DMS79 (cell line): ENCODE measurements around the gene PDCD1LG2.

Source experiments
- DNase-seq: peaks from one replicate; lab custom pipeline; 2025; lab: John Stamatoyannopoulos, UW

PDCD1LG2 gene

GRCh38 chr9:5531101-5531882 is 21.0 kb downstream of the PDCD1LG2 start:
- DNase-seq = no peak

DNA sequence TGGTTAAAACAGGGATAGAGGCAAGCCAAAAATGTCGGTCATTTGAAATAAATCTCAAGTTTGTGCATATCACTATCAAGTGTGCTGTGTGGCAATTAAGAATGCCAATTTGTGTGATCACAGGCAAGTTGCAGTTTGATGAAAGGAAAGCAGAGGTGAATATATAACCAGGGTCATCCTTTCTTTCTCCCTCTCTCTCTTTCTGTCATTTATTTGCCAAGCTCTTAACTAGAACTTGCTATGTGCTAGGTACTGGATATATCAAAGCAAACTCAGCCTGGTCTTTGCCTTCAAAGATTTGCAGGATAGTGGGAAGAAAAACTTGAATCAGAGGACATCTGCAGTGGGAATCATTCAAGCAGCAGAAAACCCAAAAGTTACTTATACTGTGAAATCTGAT is 22.0 kb downstream of the PDCD1LG2 start:
- DNase-seq = no peak

DNA sequence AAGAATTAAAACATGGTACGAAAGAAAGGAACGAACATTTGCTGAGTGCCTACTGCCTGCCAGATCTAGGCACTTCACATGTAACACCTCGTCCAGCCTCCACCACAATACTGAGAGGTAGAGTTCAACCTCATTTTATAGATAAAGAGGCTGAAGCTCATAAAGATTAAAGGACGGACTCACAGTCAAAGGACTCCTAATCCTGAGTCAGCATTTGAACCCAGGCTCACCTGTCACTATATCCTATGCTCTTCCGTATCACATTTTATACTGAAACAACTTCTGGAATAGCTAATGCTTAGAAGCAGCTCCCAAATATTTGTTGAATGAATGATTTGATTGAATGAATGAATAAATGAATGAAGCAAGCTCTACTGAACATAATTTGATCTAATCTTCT is 22.5 kb downstream of the PDCD1LG2 start:
- DNase-seq = no peak

DNA sequence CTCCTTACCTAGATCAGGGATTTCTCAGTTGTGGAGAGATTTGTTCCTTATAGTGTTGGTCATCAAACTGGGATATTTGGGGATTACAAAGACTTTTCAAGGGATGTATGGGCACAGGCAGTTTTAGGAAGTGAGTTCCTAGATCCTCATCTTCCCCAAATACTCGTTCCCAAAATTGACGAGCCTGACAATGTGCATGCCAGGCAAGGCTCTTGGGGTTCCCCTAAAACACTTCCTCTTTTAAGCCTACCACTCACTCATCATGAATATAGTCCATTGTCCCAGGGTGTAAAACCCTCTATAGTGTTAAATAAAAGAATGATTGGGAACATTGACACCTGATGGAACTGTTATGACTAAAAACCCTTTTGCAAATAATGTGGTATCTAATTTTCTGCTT is 26.4 kb downstream of the PDCD1LG2 start:
- DNase-seq = no peak

GRCh38 chr9:5543875-5544702 is 33.8 kb downstream of the PDCD1LG2 start:
- DNase-seq = no peak

DNA sequence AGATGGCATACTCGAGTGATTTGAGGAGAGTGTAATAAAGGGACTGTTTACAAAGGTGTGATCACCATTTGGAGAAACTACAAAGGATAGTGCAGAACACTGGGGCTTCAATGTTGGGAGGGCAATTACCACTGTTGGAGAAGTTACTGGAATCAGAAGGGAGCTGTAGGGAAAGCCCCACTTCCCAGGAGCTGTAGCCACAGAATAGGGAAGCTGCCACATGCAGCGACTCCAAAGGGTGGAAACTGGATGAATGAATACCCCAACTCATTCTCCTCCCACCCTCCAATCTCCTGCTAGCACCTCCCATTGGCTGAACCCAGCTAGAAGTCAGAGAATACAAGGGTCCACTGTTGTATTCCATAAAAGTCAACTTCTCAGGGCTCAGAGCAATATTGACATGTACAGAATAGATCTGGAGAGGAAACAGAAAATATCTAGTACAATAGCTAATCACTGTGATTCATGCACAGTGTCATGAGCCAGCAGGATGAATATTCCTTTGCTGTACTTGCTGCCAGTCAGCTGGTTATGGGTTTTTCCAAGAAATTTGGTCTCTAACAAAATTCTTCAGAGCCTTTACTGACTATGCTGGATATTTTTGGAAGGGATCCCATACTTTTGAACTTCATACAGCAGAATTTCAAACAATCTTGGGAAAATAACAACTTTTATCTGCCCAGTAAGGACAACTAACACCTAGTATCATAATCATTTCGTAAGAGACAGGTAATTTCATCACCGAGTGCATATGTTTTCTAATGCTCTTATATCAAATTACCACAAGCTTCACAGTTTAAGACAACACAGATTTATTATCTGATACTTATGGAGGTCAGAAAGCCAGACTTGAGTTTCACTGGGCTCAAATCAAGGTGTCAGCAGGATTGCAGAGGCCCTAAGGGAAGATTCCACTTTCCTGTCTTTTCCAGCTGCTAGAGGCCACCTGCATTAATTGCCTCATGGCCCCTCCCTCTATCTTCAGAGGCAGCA is 39.6 kb downstream of the PDCD1LG2 start:
- DNase-seq = no peak

DNA sequence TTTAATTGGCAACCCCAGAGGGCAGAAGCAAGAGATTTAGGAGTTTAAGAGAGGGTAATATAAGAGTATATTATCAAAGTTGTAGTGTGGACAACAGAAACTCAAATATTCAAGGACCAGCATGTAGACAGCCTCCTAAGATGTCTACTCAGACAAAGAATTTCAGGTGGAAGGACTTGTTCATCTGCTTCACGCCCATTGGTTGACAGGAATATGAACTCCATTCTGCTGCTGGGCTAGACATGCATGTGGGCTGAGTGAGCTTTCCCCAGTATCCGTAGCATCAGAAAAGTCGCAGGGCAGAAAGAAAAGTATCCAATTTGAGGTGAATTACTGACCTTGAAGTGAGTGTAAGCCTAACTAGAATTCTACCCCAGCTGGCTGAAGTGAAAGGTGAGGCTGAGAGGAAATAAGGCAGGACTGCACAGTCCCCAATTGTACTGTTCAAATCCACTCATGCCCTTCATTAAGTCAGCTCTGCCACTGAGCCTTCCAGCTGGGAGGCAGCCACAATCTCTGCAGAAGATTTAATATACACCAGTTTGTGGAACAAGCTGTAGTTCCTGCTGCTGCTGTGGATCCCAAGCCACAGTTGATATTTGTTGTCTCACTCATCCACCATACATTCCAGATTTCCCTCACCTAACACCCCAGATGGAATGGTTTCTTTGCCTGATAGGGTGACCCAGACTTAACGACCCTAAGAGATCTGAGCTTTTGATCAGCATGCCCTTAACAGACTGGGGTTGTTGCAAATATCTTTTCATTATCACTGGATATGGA is 41.2 kb downstream of the PDCD1LG2 start:
- DNase-seq = no peak

- no peak for DNase-seq
These were observed 42.0 kb downstream of the PDCD1LG2 start for GRCh38 chr9:5552301-5552700.

DNA sequence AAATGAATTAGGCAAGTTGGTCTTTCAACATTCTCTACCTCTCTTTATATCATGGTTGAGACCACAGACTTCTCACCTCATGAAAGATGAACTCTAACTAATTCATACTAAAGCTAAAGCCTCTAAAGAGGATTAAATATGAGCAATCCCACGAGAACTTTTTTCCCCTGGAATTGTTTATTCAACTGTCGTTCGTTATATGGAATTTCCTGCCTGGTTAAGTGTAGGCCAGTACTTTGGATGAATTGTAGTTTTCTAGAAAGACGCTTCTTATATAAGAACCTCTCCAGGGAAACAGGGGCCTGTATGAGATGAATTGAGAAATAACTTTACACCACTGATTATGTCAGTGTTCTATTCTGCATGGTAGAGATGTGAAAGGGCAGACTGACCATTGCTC is 42.9 kb downstream of the PDCD1LG2 start:
- no peak for DNase-seq

DNA sequence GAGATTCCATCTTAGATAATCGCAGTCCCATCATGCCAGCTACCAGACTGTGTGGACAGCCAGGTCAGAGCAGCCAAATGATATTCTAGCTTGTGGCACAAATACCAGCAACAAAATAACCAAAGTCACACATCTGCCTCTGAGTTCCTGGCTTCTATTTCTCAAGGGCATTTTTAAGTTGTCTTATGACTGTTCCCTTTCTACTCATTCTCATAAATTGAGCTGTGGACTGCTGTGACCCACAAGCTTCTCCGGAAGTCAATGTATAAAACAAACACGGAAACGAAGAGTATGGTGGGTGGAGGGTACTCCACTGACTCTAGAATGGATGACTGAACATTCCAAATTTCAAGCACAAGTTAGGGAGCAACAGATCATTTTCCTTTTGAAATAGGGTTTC is 43.9 kb downstream of the PDCD1LG2 start:
- DNase-seq = no peak

DNA sequence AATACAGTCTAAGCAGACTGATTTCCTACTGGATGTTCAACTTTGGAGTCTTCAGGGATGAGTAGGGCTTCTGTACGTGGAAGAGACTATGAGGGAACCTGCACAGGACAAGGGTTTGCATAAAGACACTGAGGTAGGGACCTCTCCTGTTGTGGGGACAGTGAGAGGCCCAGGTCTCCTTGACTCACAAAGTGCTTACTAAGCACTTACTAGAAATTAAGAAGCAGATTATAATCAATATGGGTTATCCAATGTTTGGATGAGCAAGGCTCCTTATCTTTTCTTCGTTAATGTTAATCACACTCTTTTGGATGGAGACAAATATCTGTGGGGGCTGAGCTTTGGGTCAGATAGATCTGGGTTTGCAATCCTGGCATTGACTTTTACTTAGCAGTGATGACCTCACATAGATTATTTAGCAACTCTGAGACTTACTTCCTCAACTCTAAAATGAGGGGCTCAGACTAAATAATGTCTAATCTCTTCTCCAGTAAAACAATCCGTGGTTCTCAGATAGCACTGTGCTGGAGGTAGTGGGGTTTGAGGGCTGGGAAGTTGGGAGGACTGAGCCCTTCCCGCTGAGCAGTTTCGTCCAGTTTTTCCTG is 45.9 kb downstream of the PDCD1LG2 start:
- DNase-seq = no peak

- DNase-seq = no peak
These were observed 47.6 kb downstream of the PDCD1LG2 start for GRCh38 chr9:5557606-5558587.

DNA sequence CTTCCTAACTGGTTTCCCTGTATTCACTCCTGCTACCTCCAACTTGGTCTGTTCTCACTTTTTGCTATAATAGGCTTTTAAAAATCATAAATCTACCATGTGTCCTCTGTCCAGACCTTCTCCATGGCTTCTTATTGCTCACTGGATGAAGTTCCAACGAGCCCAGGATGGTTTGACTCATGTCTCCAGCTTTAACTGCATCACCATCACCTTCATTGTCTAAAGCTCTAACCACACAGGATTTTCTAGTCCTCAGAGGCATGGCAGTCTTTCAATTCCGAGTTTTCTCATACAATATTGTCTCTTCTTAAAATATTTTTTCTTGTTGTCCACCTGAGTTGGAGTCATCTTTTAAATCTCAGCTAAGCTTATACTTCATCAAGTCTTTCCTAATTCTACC is 49.3 kb downstream of the PDCD1LG2 start:
- DNase-seq = no peak

GRCh38 chr9:5560443-5561100 is 50.2 kb downstream of the PDCD1LG2 start:
- no peak for DNase-seq

DNA sequence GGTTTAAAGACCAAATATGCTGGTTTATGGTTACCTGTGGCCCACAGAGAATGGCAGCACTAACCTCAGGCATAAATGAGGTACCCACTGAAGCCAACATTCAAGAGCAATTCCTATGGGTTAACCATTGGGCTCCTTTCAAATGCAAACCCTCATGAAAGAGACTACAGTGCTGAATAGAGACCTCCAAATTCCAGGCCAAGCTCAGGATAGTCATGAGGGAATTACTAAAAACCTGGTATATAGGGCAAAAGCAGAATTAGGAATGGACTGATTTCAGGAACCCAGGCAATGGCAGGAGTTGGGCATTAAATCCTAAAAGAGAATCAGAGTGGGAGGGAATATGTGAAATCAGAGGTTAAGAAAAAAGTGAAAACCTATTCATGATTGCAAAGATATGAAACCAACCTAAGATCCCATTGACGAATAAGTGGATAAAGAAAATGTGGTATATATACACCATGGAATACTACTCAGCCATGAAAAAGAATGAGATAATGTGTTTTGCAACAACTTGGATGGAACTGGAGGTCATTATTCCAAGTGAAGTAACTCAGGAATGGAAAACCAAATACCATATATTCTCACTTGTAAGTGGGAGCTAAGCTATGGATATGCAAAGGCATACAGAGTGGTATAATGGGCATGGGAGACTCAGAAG is 51.6 kb downstream of the PDCD1LG2 start:
- DNase-seq = no peak

DNA sequence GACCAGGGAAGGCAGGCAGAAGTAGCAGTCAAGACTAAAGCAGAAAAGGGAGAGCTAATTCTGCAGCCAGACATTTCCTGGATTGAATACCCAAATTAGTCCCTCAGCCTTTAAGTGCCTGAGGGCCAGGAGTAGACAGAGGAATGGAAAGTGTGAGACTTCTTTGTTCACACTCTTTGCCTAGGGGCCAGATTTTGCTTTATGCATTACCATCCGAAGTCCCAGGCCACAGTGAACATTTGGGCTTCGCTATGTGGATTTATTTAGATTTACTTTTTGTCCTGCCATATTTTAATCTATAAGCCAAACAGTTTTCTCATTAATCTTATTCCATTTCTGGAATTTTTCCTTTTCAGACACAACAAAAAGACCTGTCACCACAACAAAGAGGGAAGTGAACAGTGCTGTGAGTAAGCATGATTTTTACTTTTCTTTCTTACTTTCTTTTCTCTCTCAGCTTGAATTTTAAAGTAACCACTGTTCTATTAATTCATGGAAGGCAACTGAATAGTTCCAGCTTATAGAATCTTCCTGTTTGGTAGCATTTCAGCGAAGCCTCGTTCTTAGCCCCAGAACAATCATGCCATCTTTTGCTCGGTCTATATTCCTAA is 52.6 kb downstream of the PDCD1LG2 start:
- no peak for DNase-seq

DNA sequence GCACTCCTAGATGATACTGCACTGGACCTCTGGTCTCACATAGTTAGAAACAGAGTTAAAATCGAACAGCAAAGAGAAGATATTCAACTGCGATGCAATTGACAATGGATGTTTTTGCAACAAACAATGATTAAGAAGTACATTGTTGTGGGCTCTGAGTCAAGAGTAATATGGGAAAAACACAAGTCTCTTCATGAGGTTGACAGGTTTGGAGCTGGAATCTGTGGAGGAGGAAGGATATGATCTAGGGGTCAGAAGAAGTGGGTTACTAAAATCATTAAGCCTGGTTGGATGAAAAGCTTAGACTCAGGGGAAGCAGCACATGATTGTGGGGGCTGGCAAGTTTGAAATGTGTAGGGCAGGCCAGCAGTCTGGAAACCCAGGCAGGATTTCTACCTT is 53.1 kb downstream of the PDCD1LG2 start:
- no peak for DNase-seq

DNA sequence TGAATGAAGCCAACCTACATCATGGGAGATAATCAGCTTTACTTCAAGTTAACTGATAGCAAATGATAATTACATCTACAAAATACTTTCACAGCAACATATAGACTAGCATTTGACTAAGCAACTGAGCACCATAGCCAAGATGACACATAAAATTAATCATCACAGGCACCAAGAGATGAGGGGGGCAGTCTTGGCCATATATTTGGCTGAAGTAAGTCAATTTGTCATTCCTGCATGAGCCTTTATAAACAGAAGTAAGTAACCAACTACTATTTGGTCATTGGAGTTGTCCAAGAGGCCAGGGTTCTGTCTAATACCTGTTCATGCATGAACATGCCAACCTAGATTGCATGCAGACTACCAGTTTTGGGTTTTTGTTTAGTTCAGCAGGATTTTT is 53.6 kb downstream of the PDCD1LG2 start:
- no peak for DNase-seq
